H1 (cell line): ENCODE data around the gene KIF5C. TPM values are rescaled to one million over a fixed set of nuclear protein-coding genes. Genes with fewer than 3 reads are reported as not detected.

Experiments used
- CTCF ChIA-PET: fragments of 300-600 bp; sonication (Branson Sonifier 250); formaldehyde crosslinking; loops from one replicate; lab custom pipeline; 2021; ENCODE audit not compliant: partially characterized antibody; lab: Charles Lee
- POLR2A ChIA-PET: fragments of 300-600 bp; sonication (Branson Sonifier 250); formaldehyde crosslinking; loops from one replicate; lab custom pipeline; 2021; ENCODE audit warnings: inconsistent platforms; ENCODE audit not compliant: partially characterized antibody; lab: Charles Lee
- DNase-seq, 2 experiments: peaks; one replicate each; pipeline versions ENCODE4 v3.0.0 to v3.0.0-alpha.2; 2010 to 2022; ENCODE audit warnings: low spot score in 2 of 2, low read depth in 1 of 2, mixed read lengths in 1 of 2
- FAIRE-seq: peaks from 2 replicates; lab custom pipeline; 2011; peaks lifted over from hg19 to GRCh38; lab: Jason Lieb, UNC
- H2AFZ ChIP-seq: 2 replicates; pipeline ENCODE4 v1.8.1; 2012; ENCODE audit warnings: low read length, inconsistent platforms
- H2AK5ac ChIP-seq: 2 replicates; pipeline ENCODE4 v1.6.1; 2013; ENCODE audit warnings: low read depth, low read length
- H2BK120ac ChIP-seq: replicated peaks from 2 replicates; pipeline ENCODE3; 2013; ENCODE audit warnings: low read depth, low read length, inconsistent platforms
- H2BK12ac ChIP-seq: 2 replicates; pipeline ENCODE4 v1.6.1; 2013; ENCODE audit warnings: low read depth, low read length
- H2BK15ac ChIP-seq: 2 replicates; pipeline ENCODE4 v1.6.1; 2013; ENCODE audit warnings: low read length
- H2BK20ac ChIP-seq: 2 replicates; pipeline ENCODE4 v1.6.1; 2013; ENCODE audit warnings: low read length
- H2BK5ac ChIP-seq: 2 replicates; pipeline ENCODE4 v1.6.1; 2013; ENCODE audit warnings: low read depth, low read length
- H3K14ac ChIP-seq: 2 replicates; pipeline ENCODE4 v1.6.1; 2013; ENCODE audit warnings: inconsistent platforms; ENCODE audit not compliant: insufficient read length
- H3K18ac ChIP-seq: 2 replicates; pipeline ENCODE4 v1.6.1; 2013; ENCODE audit warnings: low read length; ENCODE audit errors: extremely low read depth
- H3K23ac ChIP-seq: 2 replicates; pipeline ENCODE4 v1.6.1; 2013; ENCODE audit warnings: inconsistent platforms; ENCODE audit not compliant: insufficient read length
- H3K23me2 ChIP-seq: 2 replicates; pipeline ENCODE4 v1.6.1; 2013; ENCODE audit warnings: low read depth, low read length
- H3K27ac ChIP-seq: 2 replicates; pipeline ENCODE4 v1.6.1; 2011; ENCODE audit warnings: low read depth, low read length, inconsistent platforms
- H3K27me3 ChIP-seq, 4 experiments: replicated peaks in 1 of 4; 1 replicate in 1 of 4; 2 replicates in 3 of 4; pipeline versions ENCODE4 v1.6.1 to v1.8.1; 2011 to 2013; ENCODE audit warnings: low read length in 3 of 4, mild to moderate bottlenecking in 3 of 4, inconsistent platforms in 2 of 4, mixed read lengths in 2 of 4, moderate library complexity in 1 of 4; ENCODE audit not compliant: control insufficient read depth in 3 of 4, insufficient read depth in 3 of 4; ENCODE audit errors: extremely low read depth in 1 of 4
- H3K36me3 ChIP-seq, 4 experiments: 2 replicates each; pipeline versions ENCODE4 v1.6.1 to v1.8.1; 2011 to 2013; ENCODE audit warnings: mild to moderate bottlenecking in 4 of 4, low read length in 3 of 4, moderate library complexity in 2 of 4, control low read depth in 1 of 4, inconsistent platforms in 1 of 4; ENCODE audit not compliant: insufficient read depth in 4 of 4, control insufficient read depth in 2 of 4
- H3K4ac ChIP-seq: replicated peaks from 2 replicates; pipeline ENCODE3; 2013; ENCODE audit warnings: low read length, low read depth, mixed read lengths, inconsistent platforms; ENCODE audit not compliant: insufficient read length
- H3K4me1 ChIP-seq, 4 experiments: replicated peaks in 1 of 4; 1 replicate in 1 of 4; 2 replicates in 3 of 4; pipeline versions ENCODE4 v1.6.1 to v1.8.1; 2011 to 2013; ENCODE audit warnings: low read length in 3 of 4, inconsistent platforms in 2 of 4, mixed read lengths in 1 of 4; ENCODE audit not compliant: insufficient read depth in 4 of 4, control insufficient read depth in 3 of 4
- H3K4me2 ChIP-seq, 2 experiments: 2 replicates each; pipeline versions ENCODE4 v1.6.1 to v1.8.1; 2011 to 2013; ENCODE audit warnings: low read depth in 2 of 2, low read length in 2 of 2, control low read depth in 1 of 2, inconsistent platforms in 1 of 2, mild to moderate bottlenecking in 1 of 2; ENCODE audit not compliant: insufficient read depth in 1 of 2
- H3K4me3 ChIP-seq, 4 experiments: fragments of 200-600, 300-600 bp in 1 of 4; sonication (generic), shearing (Covaris generic), sonication (Bioruptor Twin) in 1 of 4; 2 replicates each; pipeline versions ENCODE4 v1.5.1 to v1.8.1; 2011 to 2016; ENCODE audit warnings: low read length in 4 of 4, low read depth in 3 of 4, control low read depth in 2 of 4, inconsistent platforms in 2 of 4, mild to moderate bottlenecking in 2 of 4, mixed read lengths in 1 of 4, moderate library complexity in 1 of 4; ENCODE audit not compliant: insufficient read depth in 2 of 4; ENCODE audit errors: extremely low read depth in 1 of 4
- H3K56ac ChIP-seq: replicated peaks from 2 replicates; pipeline ENCODE3; 2013; ENCODE audit warnings: low read depth, mild to moderate bottlenecking, mixed read lengths, low read length, inconsistent platforms; ENCODE audit not compliant: insufficient read length
- H3K79me1 ChIP-seq: 2 replicates; pipeline ENCODE4 v1.6.1; 2013; ENCODE audit warnings: low read depth, low read length, control low read depth
- H3K79me2 ChIP-seq, 2 experiments: 2 replicates each; pipeline versions ENCODE4 v1.6.1 to v1.8.1; 2012 to 2013; ENCODE audit warnings: low read length in 2 of 2, mild to moderate bottlenecking in 2 of 2, inconsistent platforms in 1 of 2; ENCODE audit not compliant: insufficient read depth in 2 of 2, control insufficient read depth in 1 of 2
- H3K9ac ChIP-seq, 4 experiments: replicated peaks in 1 of 4; 1 replicate in 1 of 4; 2 replicates in 3 of 4; pipeline versions ENCODE4 v1.6.1 to v1.8.1; 2011 to 2013; ENCODE audit warnings: low read depth in 3 of 4, low read length in 3 of 4, control low read depth in 2 of 4, mild to moderate bottlenecking in 2 of 4, moderate library complexity in 2 of 4, inconsistent platforms in 1 of 4; ENCODE audit errors: extremely low read depth in 1 of 4
- H3K9me3 ChIP-seq, 2 experiments: 2 replicates each; pipeline versions ENCODE4 v1.6.1 to v1.8.1; 2012 to 2013; ENCODE audit warnings: mild to moderate bottlenecking in 2 of 2, moderate library complexity in 2 of 2, control low read depth in 1 of 2, inconsistent platforms in 1 of 2, low read depth in 1 of 2, low read length in 1 of 2, mixed read lengths in 1 of 2; ENCODE audit not compliant: insufficient read depth in 2 of 2
- H4K20me1 ChIP-seq, 2 experiments: replicated peaks in 1 of 2; 2 replicates each; pipeline versions ENCODE3 to v1.8.1; 2011 to 2013; ENCODE audit warnings: inconsistent platforms in 2 of 2, low read length in 2 of 2, mild to moderate bottlenecking in 1 of 2; ENCODE audit not compliant: insufficient read depth in 2 of 2, control insufficient read depth in 1 of 2
- H4K5ac ChIP-seq: 2 replicates; pipeline ENCODE4 v1.6.1; 2013; ENCODE audit warnings: low read length, low read depth, mixed read lengths, inconsistent platforms; ENCODE audit not compliant: insufficient read length
- H4K8ac ChIP-seq: 2 replicates; pipeline ENCODE4 v1.8.0; 2013; ENCODE audit warnings: mild to moderate bottlenecking, moderate library complexity, low read length, inconsistent platforms; ENCODE audit not compliant: insufficient read depth; ENCODE audit errors: extremely low read depth
- H4K91ac ChIP-seq: replicated peaks from 2 replicates; pipeline ENCODE3; 2013; ENCODE audit warnings: low read length, mixed read lengths, inconsistent platforms; ENCODE audit not compliant: insufficient read length
- EGR1 ChIP-seq: IDR thresholded peaks from 2 replicates; pipeline ENCODE4 v1.6.1; 2011; ENCODE audit warnings: low read depth, low read length, borderline replicate concordance
- RNF2 ChIP-seq: fragments of 200-900, 300-1000 bp; sonication (generic); IDR thresholded peaks from 2 replicates; pipeline ENCODE4 v1.7.1; 2016; ENCODE audit warnings: borderline replicate concordance, low read depth, mild to moderate bottlenecking, antibody characterized with exemption, low read length; ENCODE audit not compliant: poor library complexity, severe bottlenecking; ENCODE audit errors: missing control alignments
- WGBS, 2 experiments: shearing (Covaris generic) in 1 of 2; methylation state at CpG; one replicate each; pipeline versions ENCODE4 v1.1.6 to v1.1.7; 2013 to 2015; ENCODE audit warnings: low lambda C conversion rate in 2 of 2, mixed read lengths in 2 of 2, inconsistent platforms in 1 of 2, low coverage in 1 of 2, missing lambda C conversion rate in 1 of 2; ENCODE audit not compliant: insufficient replicate concordance in 2 of 2, insufficient coverage in 1 of 2, insufficient read length in 1 of 2; ENCODE audit errors: extremely low coverage in 1 of 2, missing lambda C conversion rate in 1 of 2; 5-methylcytosine and 5-hydroxymethylcytosine counted together
- polyA plus RNA-seq, 7 experiments: library from polyadenylated mRNA; depleted of rRNA in 3 of 7; stranded (reverse) in 5 of 7; unstranded in 2 of 7; fragments of >200 nt in 5 of 7; fragments of 200-250 nt in 2 of 7; gene quantifications; 1 replicate in 5 of 7; 2 replicates in 1 of 7; 4 replicates in 1 of 7; pipeline versions ENCODE4 v1.2.1 to v1.2.3, GENCODE V29; 2011 to 2013; ENCODE audit warnings: missing spikeins in 2 of 7, mixed read lengths in 2 of 7
- total RNA-seq: library from RNA; stranded (reverse); fragmentation: NEBNext Ultra II Directional; extraction: Animal tissue kit (Norgen Biotek cat#: 25700); gene quantifications from 2 replicates; pipeline ENCODE4 v1.2.1, GENCODE V29; 2021

Gene KIF5C
- total and polyA plus RNA-seq, 2 of the 8 experiments (the other 6 are each of a cell fraction or from before 2014, with no cell fraction given) = 16.3 to 66.4 TPM

GRCh38 chr2:148970385-148970784 lies 95.4 kb downstream of the KIF5C start:
- POLR2A ChIA-PET = no interaction called here
- no peak overlapping the region for H2AK5ac ChIP-seq
- H3K4me2 ChIP-seq = no peak overlapping the region
- no peak overlapping the region for H3K23ac ChIP-seq
- H4K20me1 ChIP-seq = no peaks in the 10 kb centered on the region
- CTCF ChIA-PET = interaction anchor here (1.0 to 3.5 kb wide), 6 partner anchors 10 to 68 kb away, joined by 3 to 9 read pairs (median 4); partner anchors contain the start of gene LYPD6B
- DNase-seq (no peak), FAIRE-seq (no peak)
- no peak overlapping the region for H4K8ac ChIP-seq
- no peaks in the 10 kb centered on the region for H3K79me2 ChIP-seq
- no peak overlapping the region for H3K4ac ChIP-seq
- H3K27ac ChIP-seq = no peak overlapping the region
- no peak overlapping the region for H3K4me3 ChIP-seq
- no peak overlapping the region for H3K9ac ChIP-seq
- no peak overlapping the region for H4K91ac ChIP-seq
- no peak overlapping the region for H2BK20ac ChIP-seq
- no peak overlapping the region for H3K56ac ChIP-seq
- H3K79me1 ChIP-seq = no peaks in the 10 kb centered on the region
- no peak for TF ChIP-seq EGR1
- TF ChIP-seq RNF2 = no peak
- peaks cover 2 to 20% (median 9%) of the 10 kb centered on the region in 4 experiments; a peak in 4 of 7 replicates for H3K4me1 ChIP-seq
- 91% methylated on average over 2 of the region's 2 CpGs; no CpG with 5 or more reads in 1 of the 2 experiments for whole genome bisulfite sequencing, 2 experiments
- no peak overlapping the region for H3K18ac ChIP-seq
- H3K23me2 ChIP-seq = no peaks in the 10 kb centered on the region
- H4K5ac ChIP-seq = no peak overlapping the region
- H2BK120ac ChIP-seq = no peak overlapping the region
- H3K36me3 ChIP-seq = peaks cover 0 to 14% (median 6%) of the 10 kb centered on the region in 4 experiments; a peak in 6 of 8 replicates
- H3K27me3 ChIP-seq = no peaks in the 10 kb centered on the region
- H2BK15ac ChIP-seq = 0 out of 2 replicates have a peak overlapping the region, but pooled peaks have one; percentile 9
- no peak overlapping the region for H2BK12ac ChIP-seq
- no peak overlapping the region for H2BK5ac ChIP-seq
- no peaks in the 10 kb centered on the region for H3K9me3 ChIP-seq
- no peak overlapping the region for H3K14ac ChIP-seq
- no peak overlapping the region for H2AFZ ChIP-seq
